PC-9 (cell line): ENCODE measurements around the gene CCDC148.

Experiments
- CTCF ChIP-seq: fragments of 200-600 bp; sonication (generic); conservative IDR thresholded peaks from 2 replicates; pipeline ENCODE4 v1.6.1; 2017; ENCODE audit warnings: mixed run types, antibody characterized with exemption, mild to moderate bottlenecking, moderate library complexity
- EZH2 ChIP-seq: fragments of 200-600 bp; sonication (generic); IDR thresholded peaks from 2 replicates; pipeline ENCODE4 v1.8.0; 2017; ENCODE audit warnings: antibody characterized with exemption, low read depth

- TF ChIP-seq CTCF = no peak
- TF ChIP-seq EZH2 = no peak
Observed at GRCh38 chr2:158410132-158410531, 46.4 kb downstream of the CCDC148 start.
